Measurements from ENCODE around the gene FANCI. TPM values are rescaled to one million over a fixed set of nuclear protein-coding genes. Genes with fewer than 3 reads are reported as not detected.
"Not testable (repeated sequence)": the region's sequence is repeated elsewhere in the genome, so short reads cannot be mapped to it uniquely, and the experiment has no call there.

Gene FANCI
- total RNA-seq, 1 experiment from 2014 or later: 49.5 TPM

- H3K36me3 ChIP-seq (ENCODE audit: low read depth, low read length): peaks cover 44% of the 10 kb centered on the region
- CTCF ChIA-PET: not testable (repeated sequence)
Measured at GRCh38 chr15:89277281-89277680, 33.5 kb downstream of the FANCI start.

DNA sequence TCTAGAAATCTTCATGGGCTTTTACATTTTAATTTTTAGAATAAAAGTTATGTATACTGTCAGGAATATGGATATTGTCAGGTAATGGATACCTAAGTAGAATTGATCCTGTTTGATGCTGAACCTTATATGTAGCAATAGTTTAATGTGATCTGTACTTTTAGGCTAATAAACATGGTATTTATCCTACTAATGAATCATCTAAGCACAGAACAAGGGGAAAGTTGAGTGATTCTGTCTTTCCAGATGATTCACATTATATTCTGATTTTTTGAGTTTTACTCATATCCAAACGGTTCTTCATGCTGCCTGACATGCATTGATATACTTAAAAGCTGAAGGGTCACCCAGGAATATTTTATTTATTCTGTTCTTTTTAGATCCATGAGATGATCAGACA is 34.5 kb downstream of the FANCI start:
- intact Hi-C loops (cut with micrococcal nuclease): no loop called here
- no peak for TF ChIP-seq EZH2 (IDR thresholded peaks at IDR 0.05; ENCODE audit: low read length, unreplicated experiment)
- no peak for TF ChIP-seq CTCF (conservative IDR thresholded peaks at IDR 0.05; ENCODE audit: low read depth, low read length)
- no peak for TF ChIP-seq EZH2phosphoT487 (IDR thresholded peaks at IDR 0.05; ENCODE audit: borderline replicate concordance, low read length)
- Histone ChIP-seq H3K4me3 (ENCODE audit: low read length) (0 out of 2 replicates have a peak overlapping the region, but pooled peaks have one; percentile 17), H3K79me2 (ENCODE audit: low read length) (no peaks in the 10 kb centered on the region), H3K9me2 (replicated peaks; ENCODE audit: low read length) (no peaks in the 10 kb centered on the region), H2AFZ (ENCODE audit: low read length) (no peak overlapping the region), H3K9me3 (ENCODE audit: low read length) (no peaks in the 10 kb centered on the region), H3F3A (ENCODE audit: low read length, unreplicated experiment) (no peaks in the 10 kb centered on the region), H3K9ac (ENCODE audit: low read length) (peak overlapping the region; percentile 21; the same call in 1 of the 2 replicates), H4K20me1 (ENCODE audit: low read length) (no peaks in the 10 kb centered on the region), H3K36me3 (ENCODE audit: low read depth, low read length) (peaks cover 53% of the 10 kb centered on the region), H3K27me3 (ENCODE audit: low read length) (no peaks in the 10 kb centered on the region), H3K4me2 (ENCODE audit: low read length) (peak overlapping the region; percentile 71), H3K4me1 (ENCODE audit: insufficient read depth, low read length) (peaks cover 17% of the 10 kb centered on the region), H3K27ac (ENCODE audit: low read length) (peak overlapping the region; percentile 65)
- CTCF ChIA-PET: no interaction called here
- BruUV-seq (replicated peaks): no TSS peak
- ATAC-seq (peak; percentile 70), DNase-seq (peak; percentile 42)
- POLR2A ChIA-PET (ENCODE audit: unreplicated experiment): no interaction called here

More at GRCh38 chr15:89277281-89277680, 33.5 kb downstream of the FANCI start:
- H3K9me3 ChIP-seq (ENCODE audit: low read length); H3K27ac ChIP-seq (ENCODE audit: low read length); H3K9ac ChIP-seq (ENCODE audit: low read length); H4K20me1 ChIP-seq (ENCODE audit: low read length); H3K9me2 ChIP-seq (replicated peaks; ENCODE audit: low read length); intact Hi-C loops (cut with micrococcal nuclease); H2AFZ ChIP-seq (ENCODE audit: low read length); H3K27me3 ChIP-seq (ENCODE audit: low read length); BruUV-seq (replicated peaks); DNase-seq; H3K79me2 ChIP-seq (ENCODE audit: low read length); H3K4me3 ChIP-seq (ENCODE audit: low read length); ATAC-seq; H3K4me2 ChIP-seq (ENCODE audit: low read length); H3F3A ChIP-seq (ENCODE audit: low read length, unreplicated experiment): not testable (repeated sequence)
- H3K4me1 ChIP-seq (ENCODE audit: insufficient read depth, low read length): peaks cover 17% of the 10 kb centered on the region
- POLR2A ChIA-PET (ENCODE audit: unreplicated experiment): interaction anchor here (0.7 kb wide), 1 partner anchor 772 kb away, joined by 19 read pairs; no protein-coding TSS in a partner anchor

DNA sequence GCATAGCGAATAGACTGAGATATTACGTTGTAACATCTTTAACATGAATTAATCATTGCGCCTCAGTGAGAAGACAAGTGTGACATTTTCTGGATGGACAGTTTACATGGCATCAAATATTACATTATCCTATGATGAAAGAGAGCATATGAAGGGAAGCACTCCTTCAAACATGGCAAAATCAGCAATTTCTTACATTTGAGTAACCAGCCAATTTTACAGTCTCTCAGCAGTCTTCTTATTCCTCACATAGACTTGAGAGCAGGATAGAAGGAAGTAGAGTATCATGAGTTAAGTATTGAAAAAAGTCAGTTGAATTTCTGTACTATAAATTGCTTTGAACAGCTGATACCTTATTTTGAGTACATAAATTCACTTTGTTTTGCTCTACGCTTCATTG is 38.9 kb downstream of the FANCI start:
- H3K79me2 ChIP-seq (ENCODE audit: low read length): no peaks in the 10 kb centered on the region
- H3K27me3 ChIP-seq (ENCODE audit: low read length): no peaks in the 10 kb centered on the region
- intact Hi-C loops (cut with micrococcal nuclease): no loop called here
- no peaks in the 10 kb centered on the region for H3K9me2 ChIP-seq (replicated peaks; ENCODE audit: low read length)
- BruUV-seq (replicated peaks): no TSS peak
- CTCF ChIA-PET: no interaction called here
- H2AFZ ChIP-seq (ENCODE audit: low read length): no peak overlapping the region
- H3K4me2 ChIP-seq (ENCODE audit: low read length): no peak overlapping the region
- H4K20me1 ChIP-seq (ENCODE audit: low read length): no peaks in the 10 kb centered on the region
- no peak for DNase-seq
- TF ChIP-seq EZH2 (IDR thresholded peaks at IDR 0.05; ENCODE audit: low read length, unreplicated experiment): no peak
- TF ChIP-seq EZH2phosphoT487 (IDR thresholded peaks at IDR 0.05; ENCODE audit: borderline replicate concordance, low read length): no peak
- no peak for TF ChIP-seq CTCF (conservative IDR thresholded peaks at IDR 0.05; ENCODE audit: low read depth, low read length)
- H3K9ac ChIP-seq (ENCODE audit: low read length): no peak overlapping the region
- no peaks in the 10 kb centered on the region for H3F3A ChIP-seq (ENCODE audit: low read length, unreplicated experiment)
- H3K36me3 ChIP-seq (ENCODE audit: low read depth, low read length): peaks cover 55% of the 10 kb centered on the region
- POLR2A ChIA-PET (ENCODE audit: unreplicated experiment): no interaction called here
- no peak overlapping the region for H3K4me3 ChIP-seq (ENCODE audit: low read length)
- H3K9me3 ChIP-seq (ENCODE audit: low read length): no peaks in the 10 kb centered on the region
- no peak overlapping the region for H3K27ac ChIP-seq (ENCODE audit: low read length)
- ATAC-seq: no peak
- H3K4me1 ChIP-seq (ENCODE audit: insufficient read depth, low read length): peaks cover 15% of the 10 kb centered on the region

Data from PC-3 (cell line).